ENCODE measurements around the gene PPP3R1.

PPP3R1 gene

GRCh38 chr2:68292108-68292710 is 39.9 kb upstream of the PPP3R1 start:
- DNase-seq (ENCODE audit: low read depth) = peak; percentile 63
- no peak overlapping the region for H3K4me3 ChIP-seq (ENCODE audit: low read depth, low read length)
- TF ChIP-seq CTCF (conservative IDR thresholded peaks at IDR 0.05; ENCODE audit: low read depth, low read length) = peak; percentile 86

GRCh38 chr2:68291314-68291713 is 39.0 kb upstream of the PPP3R1 start:
- no peak for DNase-seq (ENCODE audit: low read depth)
- no peak for TF ChIP-seq CTCF (conservative IDR thresholded peaks at IDR 0.05; ENCODE audit: low read depth, low read length)
- H3K4me3 ChIP-seq (ENCODE audit: low read depth, low read length) = no peak overlapping the region

- no peak for TF ChIP-seq CTCF (conservative IDR thresholded peaks at IDR 0.05; ENCODE audit: low read depth, low read length)
- no peak overlapping the region for H3K4me3 ChIP-seq (ENCODE audit: low read depth, low read length)
- no peak for DNase-seq (ENCODE audit: low read depth)
Observed at GRCh38 chr2:68290901-68291300, 38.6 kb upstream of the PPP3R1 start.

GRCh38 chr2:68287580-68288441 is 35.5 kb upstream of the PPP3R1 start:
- DNase-seq (ENCODE audit: low read depth) = peak; percentile 72
- no peak for TF ChIP-seq CTCF (conservative IDR thresholded peaks at IDR 0.05; ENCODE audit: low read depth, low read length)
- H3K4me3 ChIP-seq (ENCODE audit: low read depth, low read length) = no peak overlapping the region

- H3K4me3 ChIP-seq (ENCODE audit: low read depth, low read length) = no peak overlapping the region
- peak; percentile 65 for DNase-seq (ENCODE audit: low read depth)
- TF ChIP-seq CTCF (conservative IDR thresholded peaks at IDR 0.05; ENCODE audit: low read depth, low read length) = no peak
Observed at GRCh38 chr2:68284896-68285295, 32.6 kb upstream of the PPP3R1 start.

GRCh38 chr2:68283419-68283812 is 31.1 kb upstream of the PPP3R1 start:
- TF ChIP-seq CTCF (conservative IDR thresholded peaks at IDR 0.05; ENCODE audit: low read depth, low read length) = no peak
- no peak overlapping the region for H3K4me3 ChIP-seq (ENCODE audit: low read depth, low read length)
- DNase-seq (ENCODE audit: low read depth) = no peak
